ENCODE measurements around the gene TTC32.
A peak's percentile ranks its signal among the peaks of the same experiment; 100 is the strongest.
"Not testable (repeated sequence)": the region's sequence is repeated elsewhere in the genome, so short reads cannot be mapped to it uniquely, and the experiment has no call there.

TTC32 gene

DNA sequence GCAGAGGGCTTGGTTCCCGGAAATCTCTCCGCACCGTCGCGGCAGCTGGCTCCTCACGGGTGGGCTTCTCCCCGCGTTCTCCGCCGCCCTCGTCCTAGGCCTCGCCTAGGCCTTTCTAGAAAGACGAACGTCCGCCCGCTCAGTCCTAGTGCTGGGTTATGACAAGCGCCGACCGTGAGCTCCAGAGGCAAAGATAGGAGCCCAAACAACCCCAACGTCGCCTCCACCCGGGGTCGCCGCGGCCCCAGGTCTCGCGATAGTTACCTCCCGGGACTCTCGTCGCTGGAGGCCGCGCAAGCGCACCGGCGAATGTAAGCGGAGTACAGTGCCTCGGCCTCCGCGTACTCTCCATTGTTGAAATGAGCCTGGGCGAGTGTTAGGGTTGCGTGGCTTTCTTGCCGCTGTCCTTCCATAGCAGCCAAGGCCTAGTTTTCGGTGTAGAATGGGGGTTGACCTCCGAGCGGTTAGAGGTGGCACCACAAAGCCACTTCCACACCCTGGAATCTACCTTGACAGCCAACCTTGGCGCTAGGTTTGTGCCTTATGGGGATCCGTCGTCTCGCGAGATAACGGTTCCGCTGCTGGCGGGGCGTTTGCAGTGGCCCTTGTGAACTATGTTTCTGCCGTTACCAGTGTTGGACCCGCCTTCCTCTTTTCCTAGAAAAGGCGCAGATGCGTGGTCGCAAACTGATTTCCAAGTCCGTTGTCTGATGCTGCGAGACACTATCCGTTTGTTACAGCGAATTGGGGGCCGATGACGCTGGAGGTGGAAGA lies at the start of gene TTC32:
TSS of gene TTC32 (minus strand) at position 542 of the 774 bp plus-strand sequence. CDS start at position 413, 129 bp downstream.
- peak; percentile 92 for DNase-seq (ENCODE audit: low read depth, low spot score)

DNA sequence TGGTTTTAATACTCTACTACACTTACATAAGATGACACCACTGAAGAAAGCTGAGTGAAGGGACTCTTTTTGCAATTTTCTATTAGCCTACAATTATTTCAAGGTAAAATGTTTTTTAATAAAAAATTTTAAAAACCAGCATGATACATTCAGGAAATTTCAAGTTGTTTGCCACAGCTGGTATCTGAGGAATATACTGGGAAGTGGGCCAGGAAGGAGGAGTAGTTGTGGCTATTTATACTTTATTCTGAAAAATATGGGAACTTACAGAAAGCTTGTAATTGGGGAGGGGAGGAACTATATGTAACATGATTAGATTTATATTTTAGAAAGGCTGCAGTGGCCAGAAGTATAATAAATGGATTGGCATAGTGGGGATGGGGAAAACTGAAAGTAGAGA lies 47.3 kb upstream of the TTC32 start:
- DNase-seq (ENCODE audit: low read depth, low spot score), result no peak

DNA sequence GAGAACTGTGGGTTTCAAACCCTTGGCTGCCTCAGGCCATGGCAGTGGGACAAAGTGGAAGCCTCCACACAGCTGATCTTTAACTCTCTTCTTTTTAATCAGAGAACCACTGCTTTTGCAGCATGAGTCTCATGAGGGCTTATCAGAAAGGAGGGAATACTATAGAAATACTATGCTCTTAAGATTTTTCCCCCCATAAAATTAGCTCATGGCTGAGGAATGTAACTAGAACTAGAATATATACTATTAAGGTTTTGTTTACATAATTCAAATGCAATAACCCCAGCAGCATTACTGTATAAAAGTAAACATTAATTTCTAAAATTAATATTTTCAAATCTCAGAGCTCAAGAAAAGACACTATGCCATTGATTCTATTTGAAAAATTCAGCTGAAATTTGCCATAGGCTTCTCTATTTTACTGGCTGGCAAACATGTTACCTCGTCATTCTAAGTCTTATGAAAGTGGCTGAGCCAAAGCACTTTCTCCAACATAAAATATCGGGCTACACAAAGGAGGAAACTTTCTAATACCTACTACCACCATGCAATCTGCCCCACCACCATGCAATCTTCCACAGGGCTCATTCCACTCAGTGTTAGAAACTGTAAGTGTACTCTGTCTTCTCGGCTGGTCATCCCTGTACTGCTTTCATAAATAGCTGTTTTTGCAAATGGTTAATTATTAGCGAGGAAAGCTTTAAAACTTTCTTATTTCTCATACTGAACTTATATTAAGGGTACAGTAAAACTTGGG lies 45.6 kb upstream of the TTC32 start:
- no peak for DNase-seq (ENCODE audit: low read depth, low spot score)

DNA sequence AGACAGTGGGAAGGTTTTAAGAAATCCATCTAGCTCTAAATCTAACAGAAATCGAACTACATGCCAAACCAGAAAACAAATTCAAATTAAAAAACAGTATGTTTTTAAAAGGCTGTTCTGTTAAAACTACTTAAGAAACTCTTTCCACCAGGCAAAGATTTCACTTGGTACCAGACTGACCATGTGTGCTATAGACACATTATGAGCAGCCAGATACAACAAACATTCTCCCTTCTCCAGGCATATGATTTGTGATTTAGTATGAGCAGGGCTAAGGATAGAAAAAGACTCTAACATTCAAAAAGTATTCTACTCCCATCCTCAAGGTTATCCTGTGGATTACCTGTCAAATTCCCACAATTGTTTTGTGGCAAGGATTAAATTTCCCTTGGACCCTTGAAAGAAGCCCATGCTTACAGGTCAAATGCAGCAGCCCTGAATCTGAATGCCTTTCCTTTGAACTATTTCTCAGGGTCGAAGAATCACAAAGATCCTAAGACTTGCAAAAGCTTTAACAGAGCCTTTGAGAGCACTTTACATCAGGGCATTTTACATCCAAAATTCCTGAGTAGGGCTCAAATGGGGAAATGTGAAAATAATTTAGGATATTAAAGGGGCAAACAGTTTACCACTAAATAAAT lies 42.5 kb upstream of the TTC32 start:
- no peak for DNase-seq (ENCODE audit: low read depth, low spot score)

DNA sequence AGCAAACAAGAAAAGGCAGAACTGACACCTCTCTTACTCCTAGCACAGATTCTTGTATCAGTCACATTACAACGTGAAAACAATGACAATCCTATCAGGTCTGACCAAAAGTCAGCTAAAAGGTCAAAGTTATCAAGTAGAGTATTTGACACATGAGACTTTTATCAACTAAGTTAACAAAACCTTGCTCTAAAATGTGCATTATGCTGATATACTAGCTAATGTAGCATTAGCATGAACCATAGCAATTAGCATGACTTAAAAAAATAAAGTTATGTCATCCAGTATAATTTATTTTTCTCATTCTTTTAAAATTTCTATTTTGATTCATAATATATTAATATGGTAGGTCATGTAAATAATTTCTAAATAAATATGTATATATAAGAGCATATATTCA lies 41.4 kb upstream of the TTC32 start:
- no peak for DNase-seq (ENCODE audit: low read depth, low spot score)

DNA sequence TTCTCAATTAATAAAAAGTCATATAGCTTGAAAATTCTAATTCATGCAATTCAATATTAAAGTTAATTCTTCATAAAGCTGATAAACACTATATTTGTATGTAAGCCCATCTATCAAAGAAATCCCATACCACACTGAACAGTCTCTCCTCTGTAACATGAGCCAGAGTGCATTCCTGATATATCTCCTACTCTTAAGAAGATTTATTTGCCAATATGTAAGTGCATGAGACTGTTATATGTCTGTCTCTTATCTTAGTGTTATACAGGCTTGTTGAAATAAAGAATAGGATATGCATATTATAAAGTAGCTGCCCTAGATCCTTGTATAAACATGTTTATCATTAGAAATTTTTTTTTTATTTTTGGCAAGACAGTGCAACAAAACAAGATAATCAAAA lies 40.4 kb upstream of the TTC32 start:
- no peak for DNase-seq (ENCODE audit: low read depth, low spot score)

DNA sequence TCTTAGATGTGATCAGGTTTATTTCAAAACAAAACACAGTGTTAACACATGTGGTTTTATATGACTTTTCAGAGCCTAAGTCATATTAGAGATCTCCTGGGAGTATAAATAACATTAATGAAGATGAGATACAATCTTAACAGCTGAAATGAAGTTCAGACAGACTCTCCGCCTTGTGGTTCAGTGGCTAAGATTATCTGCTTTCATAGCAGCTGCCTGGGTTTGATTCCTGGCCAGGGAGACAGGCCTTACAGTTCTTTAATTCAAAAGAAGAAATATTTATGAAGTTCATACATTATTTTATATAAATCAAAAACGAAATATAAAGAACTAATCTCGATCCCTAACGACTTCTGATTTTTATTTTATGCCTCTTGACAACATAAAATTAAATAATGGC lies 35.2 kb upstream of the TTC32 start:
- DNase-seq (ENCODE audit: low read depth, low spot score), result no peak

DNA sequence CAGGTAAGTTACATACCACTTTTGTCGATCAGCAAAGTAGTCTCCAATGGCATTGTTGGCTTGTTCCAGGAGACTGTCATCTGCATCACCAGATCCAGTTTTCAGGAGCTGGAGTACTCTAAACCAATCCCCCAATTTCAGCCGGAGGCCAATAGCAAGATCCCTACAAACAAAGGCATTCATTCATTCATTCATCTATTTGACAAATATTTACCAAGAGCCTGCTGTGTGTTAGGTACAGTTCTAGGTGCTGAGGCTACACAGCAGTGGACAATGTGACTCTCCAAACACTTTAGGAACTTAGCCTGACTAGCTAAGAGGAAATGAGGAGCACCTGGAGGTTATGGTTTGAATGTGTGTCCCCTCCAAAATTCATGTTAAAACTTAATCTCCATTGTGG lies 34.4 kb upstream of the TTC32 start:
- DNase-seq (ENCODE audit: low read depth, low spot score), result no peak

DNA sequence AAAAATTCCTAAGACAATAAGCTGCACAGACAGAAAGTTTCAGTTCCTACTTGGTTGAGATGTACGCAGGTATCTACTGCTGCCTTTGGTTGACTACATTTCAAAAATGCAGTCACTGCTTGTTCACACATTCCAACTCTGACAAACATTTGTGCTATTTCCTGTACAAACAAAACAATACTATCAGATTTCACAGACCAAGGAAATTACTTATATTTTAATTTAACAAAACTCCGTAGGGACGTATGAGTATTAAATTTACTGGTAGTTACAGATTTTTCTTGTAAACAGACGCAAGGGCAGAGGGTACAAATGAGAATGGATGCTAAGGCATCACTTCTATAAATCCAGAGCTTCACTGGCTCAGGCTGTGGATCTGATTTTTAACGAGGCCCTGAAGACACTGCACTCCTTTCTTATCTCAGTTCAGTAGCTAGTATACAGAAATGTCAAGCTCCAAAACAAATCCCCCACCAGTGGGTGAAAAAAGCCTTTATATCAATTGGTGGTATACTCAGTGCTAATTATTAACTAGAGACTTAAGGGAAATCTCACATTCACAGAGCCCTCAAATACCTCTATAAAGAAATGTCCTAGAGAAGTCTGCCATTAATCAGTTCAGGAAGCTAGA lies 31.7 kb upstream of the TTC32 start:
- DNase-seq (ENCODE audit: low read depth, low spot score), result no peak

DNA sequence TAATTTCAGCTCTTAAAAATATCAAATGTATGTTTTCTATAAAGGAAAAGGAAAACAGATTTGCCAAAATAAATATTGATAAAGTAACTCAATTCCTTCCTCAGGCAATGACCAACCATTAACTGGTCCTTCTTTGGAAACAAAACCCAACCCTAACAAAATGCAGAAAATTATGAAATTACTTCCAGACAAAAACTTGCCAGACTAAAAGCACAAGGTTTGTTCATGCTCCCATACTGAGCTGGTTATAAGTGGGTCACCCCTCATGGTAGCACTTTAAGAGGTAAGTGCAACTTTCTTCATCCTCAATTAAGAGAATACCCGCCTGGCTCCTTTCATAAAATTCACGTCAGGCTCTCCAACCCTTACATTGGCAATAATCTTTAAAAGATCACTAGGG lies 31.1 kb upstream of the TTC32 start:
- peak; percentile 8 for DNase-seq (ENCODE audit: low read depth, low spot score)

DNA sequence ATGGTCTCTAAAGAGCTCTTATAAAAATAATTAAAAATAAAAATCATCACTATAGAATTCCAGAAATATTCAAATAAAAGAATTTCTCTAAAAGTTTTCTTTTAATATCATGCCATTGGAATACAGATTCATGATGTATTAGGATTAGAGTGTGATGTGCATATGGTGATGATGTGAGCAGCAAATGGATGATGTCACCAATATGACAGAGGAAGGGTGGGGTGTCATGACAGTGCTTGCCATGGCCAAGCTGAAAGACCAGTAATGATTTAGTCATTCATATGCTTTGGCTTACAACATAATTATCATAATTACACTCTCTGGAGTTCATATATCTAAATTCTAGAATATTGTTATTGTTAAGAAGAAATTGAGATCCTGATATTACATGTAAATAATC lies 27.4 kb upstream of the TTC32 start:
- DNase-seq (ENCODE audit: low read depth, low spot score), result no peak

DNA sequence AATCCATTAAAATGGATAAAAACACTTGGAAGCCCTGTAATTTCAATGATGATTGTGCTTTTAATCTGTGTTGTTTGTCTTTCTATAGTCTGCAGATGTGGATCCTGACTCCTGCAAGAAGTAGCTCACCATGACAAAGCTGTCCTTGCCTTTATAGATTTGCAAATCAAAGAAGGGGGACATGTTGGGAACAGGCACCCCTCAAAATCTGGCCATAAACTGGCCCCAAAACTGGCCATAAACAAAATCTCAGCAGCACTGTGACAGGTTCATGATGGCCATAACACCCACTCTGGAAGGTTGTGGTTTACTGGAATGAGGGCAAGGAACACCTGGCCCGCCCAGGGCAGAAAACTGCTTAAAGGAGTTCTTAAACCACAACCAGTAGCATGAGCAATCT lies 26.0 kb upstream of the TTC32 start:
- DNase-seq (ENCODE audit: low read depth, low spot score), result not testable (repeated sequence)

DNA sequence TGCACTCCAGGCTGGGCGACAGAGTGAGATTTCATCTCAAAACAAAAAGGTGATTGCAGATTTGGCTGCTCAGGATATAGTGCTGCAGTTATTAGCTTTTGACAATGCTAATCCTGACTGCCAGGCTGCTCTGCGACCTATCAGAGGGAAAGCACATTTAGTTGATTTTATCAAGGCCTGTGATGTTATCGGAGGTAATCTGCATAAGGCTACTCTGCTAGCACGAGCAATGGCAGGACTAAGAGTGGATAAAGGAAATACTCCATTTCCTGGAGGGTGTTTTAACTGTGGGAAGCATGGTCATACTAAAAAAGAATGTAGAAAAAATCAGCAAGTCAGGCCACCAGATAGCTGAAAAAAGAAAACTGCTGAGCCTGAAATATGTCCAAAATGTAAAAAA lies 22.7 kb upstream of the TTC32 start:
- DNase-seq (ENCODE audit: low read depth, low spot score), result not testable (repeated sequence)

DNA sequence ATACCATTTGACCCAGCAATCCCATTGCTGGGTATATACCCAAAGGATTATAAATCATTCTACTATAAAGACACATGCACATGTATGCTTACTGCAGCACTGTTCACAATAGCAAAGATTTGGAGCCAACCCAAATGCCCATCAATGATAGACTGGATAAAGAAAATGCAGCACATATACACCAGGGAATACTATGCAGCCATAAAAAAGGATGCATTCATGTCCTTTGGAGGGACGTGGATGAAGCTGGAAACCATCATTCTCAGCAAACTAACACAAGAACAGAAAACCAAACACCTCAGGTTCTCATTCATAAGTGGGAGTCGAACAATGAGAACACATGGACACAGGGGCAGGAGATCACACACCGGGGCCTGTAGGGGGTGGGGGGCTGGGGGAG lies 20.4 kb upstream of the TTC32 start:
- DNase-seq (ENCODE audit: low read depth, low spot score), result not testable (repeated sequence)

DNA sequence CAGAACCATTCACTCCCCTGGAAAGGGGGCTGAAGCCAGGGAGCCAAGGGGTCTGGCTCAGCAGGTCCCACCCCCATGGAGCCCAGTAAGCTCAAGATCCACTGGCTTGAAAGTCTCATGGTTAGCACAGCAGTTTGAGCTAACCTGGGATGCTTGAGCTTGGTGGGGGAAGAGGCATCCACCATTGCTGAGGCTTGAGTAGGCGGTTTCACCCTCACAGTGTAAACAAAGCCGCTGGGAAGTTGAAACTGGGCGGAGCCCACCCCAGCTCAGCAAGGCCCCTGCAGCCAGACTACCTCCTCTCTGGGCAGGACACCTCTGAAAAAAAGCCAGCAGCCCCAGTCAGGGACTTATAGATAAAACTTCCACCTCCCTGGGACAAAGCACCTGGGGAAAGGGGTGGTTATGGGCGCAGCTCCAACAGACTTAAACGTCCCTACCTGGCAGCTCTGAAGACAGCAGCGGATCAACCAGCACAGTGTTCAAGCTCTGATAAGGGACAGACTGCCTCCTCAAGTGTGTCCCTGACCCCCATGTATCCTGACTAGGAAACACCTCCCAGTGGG lies 14.7 kb upstream of the TTC32 start:
- DNase-seq (ENCODE audit: low read depth, low spot score), result no peak

DNA sequence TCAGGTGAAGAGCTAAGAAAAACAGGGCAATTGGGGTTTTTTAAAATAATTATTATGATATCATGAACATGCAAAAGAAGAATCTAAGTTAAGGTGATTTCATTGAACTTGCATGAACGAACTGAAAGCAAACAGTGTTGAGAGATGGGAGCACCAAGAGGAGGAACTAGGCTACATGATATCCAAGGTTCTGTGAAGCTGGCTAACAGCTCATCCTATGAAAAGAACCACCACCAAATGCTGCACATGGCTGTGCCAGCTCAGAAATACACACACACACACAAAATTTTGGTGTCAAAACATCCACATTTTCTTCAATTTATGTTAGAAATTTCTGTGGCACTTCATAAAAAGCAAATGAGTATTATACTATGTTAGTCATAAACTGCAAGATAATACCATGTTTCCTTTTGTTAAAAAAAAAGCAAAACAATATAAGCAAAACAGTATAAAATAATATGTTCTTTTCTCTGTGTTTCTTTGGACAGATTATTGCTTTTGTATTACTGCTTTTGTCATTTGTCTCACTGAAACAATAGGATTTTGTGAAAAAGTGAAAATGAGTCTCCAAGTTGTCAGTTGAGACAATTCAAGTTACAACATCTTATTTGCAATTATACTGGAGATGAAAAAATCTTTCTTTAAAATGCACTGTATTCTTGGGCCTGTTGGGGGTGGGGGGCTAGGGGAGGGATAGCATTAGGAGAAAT lies 12.6 kb upstream of the TTC32 start:
- no peak for DNase-seq (ENCODE audit: low read depth, low spot score)

DNA sequence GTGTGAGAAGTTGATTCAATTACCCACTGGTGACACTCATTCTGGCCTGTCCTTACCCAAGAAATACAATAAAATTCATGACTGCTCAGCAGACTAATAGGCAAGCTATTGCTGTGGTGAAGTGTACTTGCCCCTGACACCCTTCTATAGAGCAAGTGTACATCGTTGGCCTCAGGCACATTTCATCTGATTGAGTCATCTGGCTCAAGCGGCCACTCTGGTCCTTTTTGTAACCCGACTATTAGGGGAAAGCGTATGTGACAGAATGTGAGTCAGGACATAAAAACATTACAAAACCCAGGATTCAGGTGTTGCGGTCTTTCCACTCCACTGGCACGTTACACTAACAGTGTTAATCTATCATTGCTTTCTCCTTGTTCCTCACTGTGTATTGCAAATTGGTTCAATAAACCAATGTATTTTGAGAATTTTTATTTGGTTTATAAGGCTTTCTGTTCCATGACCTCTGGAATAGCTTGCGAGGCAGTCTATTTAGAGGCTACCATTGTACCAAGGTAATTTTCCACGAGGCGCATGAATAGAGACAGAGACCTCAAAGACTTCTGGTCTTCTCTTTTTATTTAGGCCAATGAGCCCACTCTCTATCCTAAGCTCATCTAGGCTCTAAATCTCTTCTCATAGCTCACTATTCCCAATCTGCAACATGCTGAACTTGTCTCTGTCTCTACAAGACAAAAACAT lies 10.2 kb upstream of the TTC32 start:
- DNase-seq (ENCODE audit: low read depth, low spot score), result no peak

DNA sequence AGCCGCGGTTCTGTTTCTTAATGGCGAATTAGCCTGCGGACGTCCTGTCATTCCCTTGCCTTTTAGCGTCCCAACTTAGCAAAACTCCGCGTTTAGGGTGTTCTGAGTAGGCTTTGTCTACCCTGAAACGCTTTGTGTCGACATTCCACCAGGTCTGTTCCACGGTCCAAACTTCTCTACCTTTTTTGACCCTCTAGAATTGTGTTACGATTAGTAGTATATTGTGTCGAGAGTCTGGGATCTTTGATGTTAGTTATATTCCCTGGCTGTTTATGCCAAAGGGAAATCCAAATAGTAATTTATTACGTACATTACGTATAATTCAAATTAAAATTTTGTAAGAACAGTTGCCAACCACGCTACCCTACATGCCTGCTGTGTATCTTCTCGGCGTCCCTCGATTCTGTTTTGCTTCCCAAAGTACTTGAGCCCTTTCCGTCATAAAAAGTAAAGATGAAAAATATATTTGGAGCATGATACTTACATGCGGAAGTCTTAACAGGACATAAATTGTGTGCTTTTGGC lies 495 bp upstream of the TTC32 start:
- no peak for DNase-seq (ENCODE audit: low read depth, low spot score)

DNA sequence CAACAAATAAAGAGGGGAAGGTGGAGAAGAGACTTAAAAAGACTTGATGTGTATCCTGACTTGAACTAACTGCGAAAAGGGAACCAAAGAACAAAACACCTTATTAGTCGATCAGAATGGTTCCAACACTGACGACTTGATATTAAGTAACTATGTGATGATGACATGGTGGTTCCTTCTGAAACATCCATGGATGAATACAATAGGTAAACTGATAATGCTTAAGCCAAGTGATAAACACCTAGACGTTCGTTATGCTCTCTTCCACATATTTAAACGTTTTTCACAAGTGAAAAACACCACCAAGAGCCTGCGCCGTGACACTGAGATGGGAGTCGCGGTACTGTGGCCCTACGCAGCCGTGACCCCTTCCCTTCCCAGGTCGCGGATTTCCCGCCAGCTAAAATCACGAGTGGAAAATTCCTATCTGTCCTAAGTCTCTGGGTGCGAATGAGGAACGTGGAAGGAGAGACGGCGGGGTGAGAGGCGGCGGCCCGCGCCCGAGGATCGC lies 797 bp downstream of the TTC32 start:
- DNase-seq (ENCODE audit: low read depth, low spot score), result no peak
